ENCODE data around the gene NFE2L2. TPM values are rescaled to one million over a fixed set of nuclear protein-coding genes. Genes with fewer than 3 reads are reported as not detected.
"Not testable (repeated sequence)": the region's sequence is repeated elsewhere in the genome, so short reads cannot be mapped to it uniquely, and the experiment has no call there.

The NFE2L2 gene
- total RNA-seq, result 100 to 1,000 TPM in 1 of 4 donors, 10 to 100 TPM in 3; 55.5 to 111 (median 89.2) TPM

GRCh38 chr2:177264693-177265587, at the start of gene NFE2L2:
TSS of gene NFE2L2 (minus strand) at chr2:177264727. CDS start at chr2:177264576, 151 bp downstream.
- 0% methylated on average over 3 to 6 of the region's 66 CpGs for WGBS, 2 donors (ENCODE audit: low coverage in 1 of 2)
- Histone ChIP-seq H3K4me3 (peak within 1 kb of the TSS; percentile 88 to 100), H3K27ac (peak within 1 kb of the TSS; percentile 97 to 100 (median 99)), H3K9me3 (no peaks in the 10 kb centered on the region), H3K4me1 (peaks cover 0 to 39% (median 25%) of the 10 kb centered on the region in 3 donors), H3K36me3 (no peaks in the 10 kb centered on the region), H3K27me3 (no peaks in the 10 kb centered on the region)
- TF ChIP-seq, protein P1, sequence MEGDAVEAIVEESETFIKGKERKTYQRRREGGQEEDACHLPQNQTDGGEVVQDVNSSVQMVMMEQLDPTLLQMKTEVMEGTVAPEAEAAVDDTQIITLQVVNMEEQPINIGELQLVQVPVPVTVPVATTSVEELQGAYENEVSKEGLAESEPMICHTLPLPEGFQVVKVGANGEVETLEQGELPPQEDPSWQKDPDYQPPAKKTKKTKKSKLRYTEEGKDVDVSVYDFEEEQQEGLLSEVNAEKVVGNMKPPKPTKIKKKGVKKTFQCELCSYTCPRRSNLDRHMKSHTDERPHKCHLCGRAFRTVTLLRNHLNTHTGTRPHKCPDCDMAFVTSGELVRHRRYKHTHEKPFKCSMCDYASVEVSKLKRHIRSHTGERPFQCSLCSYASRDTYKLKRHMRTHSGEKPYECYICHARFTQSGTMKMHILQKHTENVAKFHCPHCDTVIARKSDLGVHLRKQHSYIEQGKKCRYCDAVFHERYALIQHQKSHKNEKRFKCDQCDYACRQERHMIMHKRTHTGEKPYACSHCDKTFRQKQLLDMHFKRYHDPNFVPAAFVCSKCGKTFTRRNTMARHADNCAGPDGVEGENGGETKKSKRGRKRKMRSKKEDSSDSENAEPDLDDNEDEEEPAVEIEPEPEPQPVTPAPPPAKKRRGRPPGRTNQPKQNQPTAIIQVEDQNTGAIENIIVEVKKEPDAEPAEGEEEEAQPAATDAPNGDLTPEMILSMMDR (IDR thresholded peaks at IDR 0.05), result peak in 2 of 4 experiments; percentile 36 to 60
- TF ChIP-seq POLR2AphosphoS5 (IDR thresholded peaks at IDR 0.05), result peak; percentile 97
- no peak for TF ChIP-seq EP300 (IDR thresholded peaks at IDR 0.05)
- TF ChIP-seq POLR2A (IDR thresholded peaks at IDR 0.05), result peak; percentile 97 to 98
- peak; percentile 87 for ATAC-seq

- peaks cover 0 to 26% (median 9%) of the 10 kb centered on the region in 3 donors for H3K4me1 ChIP-seq
- WGBS, 2 donors (ENCODE audit: low coverage in 1 of 2), result 38 to 56% methylated on average over 1 of the region's 1 CpG
- no peaks in the 10 kb centered on the region for H3K36me3 ChIP-seq
- ATAC-seq, result peak; percentile 78
- H3K4me3 ChIP-seq, result no peak overlapping the region
- H3K9me3 ChIP-seq, result no peaks in the 10 kb centered on the region
- H3K27me3 ChIP-seq, result no peaks in the 10 kb centered on the region
- H3K27ac ChIP-seq, result peak overlapping the region in 3 of 4 donors; percentile 14 to 57 (median 34)
- peak; percentile 41 for TF ChIP-seq POLR2AphosphoS5 (IDR thresholded peaks at IDR 0.05)
- TF ChIP-seq, protein P1 (IDR thresholded peaks at IDR 0.05), result no peak
These were observed 49.7 kb upstream of the NFE2L2 start for GRCh38 chr2:177314194-177314593.

- Histone ChIP-seq H3K27ac (peak overlapping the region in 2 of 4 donors; percentile 15 to 47), H3K9me3 (no peaks in the 10 kb centered on the region), H3K4me1 (peaks cover 0 to 26% (median 9%) of the 10 kb centered on the region in 3 donors), H3K27me3 (no peaks in the 10 kb centered on the region), H3K36me3 (no peaks in the 10 kb centered on the region), H3K4me3 (no peak overlapping the region)
- WGBS, 2 donors (ENCODE audit: low coverage in 1 of 2), result 75 to 82% methylated on average over 2 of the region's 2 CpGs
- no peak for ATAC-seq
- TF ChIP-seq, protein P1 (IDR thresholded peaks at IDR 0.05), result no peak
- TF ChIP-seq POLR2A (IDR thresholded peaks at IDR 0.05), result no peak
These were observed 48.7 kb upstream of the NFE2L2 start for GRCh38 chr2:177313162-177313781.

- 77 to 92% methylated on average over 1 of the region's 1 CpG for WGBS, 2 donors (ENCODE audit: low coverage in 1 of 2)
- ATAC-seq, result no peak
- Histone ChIP-seq H3K36me3 (no peaks in the 10 kb centered on the region), H3K9me3 (no peaks in the 10 kb centered on the region), H3K27ac (no peak overlapping the region), H3K4me1 (peaks cover 0 to 26% (median 9%) of the 10 kb centered on the region in 3 donors), H3K4me3 (no peak overlapping the region), H3K27me3 (no peaks in the 10 kb centered on the region)
- TF ChIP-seq EP300 (IDR thresholded peaks at IDR 0.05) (no peak), POLR2AphosphoS5 (IDR thresholded peaks at IDR 0.05) (no peak), POLR2A (IDR thresholded peaks at IDR 0.05) (no peak)
- TF ChIP-seq, protein P1 (IDR thresholded peaks at IDR 0.05), result no peak
These were observed 48.0 kb upstream of the NFE2L2 start for GRCh38 chr2:177312562-177312961.

- not testable (repeated sequence) for H3K4me3 ChIP-seq, H3K27me3 ChIP-seq, H3K9me3 ChIP-seq, H3K27ac ChIP-seq, ATAC-seq, H3K36me3 ChIP-seq
- 68 to 92% methylated on average over 5 to 7 of the region's 7 CpGs for WGBS, 2 donors (ENCODE audit: low coverage in 1 of 2)
- H3K4me1 ChIP-seq, result peaks cover 0 to 18% (median 7%) of the 10 kb centered on the region in 3 donors
These were observed 45.3 kb upstream of the NFE2L2 start for GRCh38 chr2:177309672-177310309.
